ENCODE results near the gene KANK2. TPM values are rescaled to one million over a fixed set of nuclear protein-coding genes. Genes with fewer than 3 reads are reported as not detected.

Gene KANK2
- total and polyA plus RNA-seq, 2 of the 8 experiments (the other 6 are each of a cell fraction or from before 2014, with no cell fraction given): 25.2 to 42.3 TPM

- TF ChIP-seq KDM5A (IDR thresholded peaks at IDR 0.05; ENCODE audit: low read length) (no peak), SIRT6 (IDR thresholded peaks at IDR 0.05; ENCODE audit: low read length) (no peak), BCL11A (IDR thresholded peaks at IDR 0.05; ENCODE audit: low read depth in 2 of 2, low read length in 2 of 2) (no peak), JUN (IDR thresholded peaks at IDR 0.05; ENCODE audit: low read depth, low read length) (no peak), GTF2F1 (IDR thresholded peaks at IDR 0.05; ENCODE audit: borderline replicate concordance, low read depth, low read length) (no peak), GABPA (IDR thresholded peaks at IDR 0.05; ENCODE audit: borderline replicate concordance, insufficient read depth, low read length) (no peak), TCF12 (IDR thresholded peaks at IDR 0.05; ENCODE audit: low read depth, low read length) (no peak)
Measured at GRCh38 chr19:11131471-11131870, 65.9 kb downstream of the KANK2 start (continued).

Data from H1 (cell line).